B cell (primary cell): ENCODE measurements around the gene ZP1. TPM values are rescaled to one million over a fixed set of nuclear protein-coding genes. Genes with fewer than 3 reads are reported as not detected.

Source experiments
- ATAC-seq: fragments of 200-7000 bp; cut with Tn5 transposase; one replicate; pipeline ENCODE4 v1.10.0; 2021; ENCODE audit warnings: low read depth, mild to moderate bottlenecking, moderate number of reproducible peaks, moderate library complexity
- CTCF ChIA-PET: fragments of 350-600 bp; sonication (Branson Sonifier 250); formaldehyde crosslinking; loops from one replicate; lab custom pipeline; 2021; ENCODE audit warnings: antibody characterized with exemption, inconsistent platforms; lab: Charles Lee
- POLR2A ChIA-PET: fragments of 350-600 bp; sonication (Branson Sonifier 250); formaldehyde crosslinking; loops from one replicate; lab custom pipeline; 2021; ENCODE audit warnings: antibody characterized with exemption; lab: Charles Lee
- DNase-seq: peaks from one replicate; pipeline ENCODE4 v3.0.0; 2013
- H2AFZ ChIP-seq: 2 replicates; pipeline ENCODE4 v1.6.1; 2012; ENCODE audit warnings: mild to moderate bottlenecking, low read depth, low read length; ENCODE audit not compliant: insufficient read depth, poor library complexity, severe bottlenecking
- H3K27ac ChIP-seq, 2 donors: 1 replicate in 1 of 2; 2 replicates in 1 of 2; pipeline ENCODE4 v1.5.1; 2012 to 2013; ENCODE audit warnings: low read length in 2 of 2, mild to moderate bottlenecking in 2 of 2, moderate library complexity in 1 of 2
- H3K27me3 ChIP-seq, 4 experiments: fragments of 200-600 bp in 1 of 4; sonication (generic) in 1 of 4; replicated peaks in 1 of 4; 1 replicate in 2 of 4; 2 replicates in 2 of 4; pipeline versions ENCODE4 v1.6.1 to v1.7.0; 2013 to 2016; ENCODE audit warnings: low read length in 3 of 4, mild to moderate bottlenecking in 2 of 4, mixed read lengths in 1 of 4, moderate library complexity in 1 of 4; ENCODE audit not compliant: insufficient read depth in 4 of 4, control insufficient read depth in 3 of 4; ENCODE audit errors: control extremely low read depth in 1 of 4
- H3K36me3 ChIP-seq, 2 experiments: replicated peaks in 1 of 2; 1 replicate in 1 of 2; 2 replicates in 1 of 2; pipeline versions ENCODE4 v1.6.1 to v1.7.1; 2013; ENCODE audit warnings: low read length in 1 of 2; ENCODE audit not compliant: insufficient read depth in 2 of 2, control insufficient read depth in 1 of 2; ENCODE audit errors: control extremely low read depth in 1 of 2, extremely low read depth in 1 of 2
- H3K4me1 ChIP-seq, 2 donors: fragments of 200-600 bp in 1 of 2; sonication (generic) in 1 of 2; 1 replicate in 1 of 2; 2 replicates in 1 of 2; pipeline versions ENCODE4 v1.5.1 to v1.6.1; 2013 to 2017; ENCODE audit warnings: low read length in 2 of 2; ENCODE audit not compliant: control insufficient read depth in 2 of 2, insufficient read depth in 2 of 2
- H3K4me2 ChIP-seq: replicated peaks from 2 replicates; pipeline ENCODE3; 2012; ENCODE audit warnings: mild to moderate bottlenecking, low read depth, low read length; ENCODE audit not compliant: poor library complexity, severe bottlenecking
- H3K4me3 ChIP-seq, 5 experiments: fragments of 200-600 bp in 1 of 5; sonication (generic) in 1 of 5; 1 replicate in 3 of 5; 2 replicates in 2 of 5; pipeline versions ENCODE4 v1.5.1 to v1.7.0; 2011 to 2016; ENCODE audit warnings: low read length in 4 of 5, mild to moderate bottlenecking in 4 of 5, low read depth in 2 of 5, control low read depth in 1 of 5, moderate library complexity in 1 of 5; ENCODE audit not compliant: insufficient read depth in 1 of 5; ENCODE audit errors: control extremely low read depth in 1 of 5, extremely low read depth in 1 of 5
- H3K79me2 ChIP-seq: fragments of 200-600 bp; sonication (generic); one replicate; pipeline ENCODE4 v1.6.0; 2016; ENCODE audit warnings: low read length; ENCODE audit not compliant: control insufficient read depth, insufficient read depth
- H3K9ac ChIP-seq: fragments of 200-600 bp; sonication (generic); 2 replicates; pipeline ENCODE4 v1.6.1; 2017; ENCODE audit warnings: mild to moderate bottlenecking, low read length, moderate library complexity
- H3K9me3 ChIP-seq, 3 donors: one replicate each; pipeline versions ENCODE4 v1.6.1 to v1.7.1; 2013; ENCODE audit warnings: low read length in 2 of 3; ENCODE audit not compliant: control insufficient read depth in 2 of 3, insufficient read depth in 1 of 3; ENCODE audit errors: control extremely low read depth in 1 of 3
- H4K20me1 ChIP-seq: 2 replicates; pipeline ENCODE4 v1.6.0; 2012; ENCODE audit warnings: mild to moderate bottlenecking, low read length; ENCODE audit not compliant: insufficient read depth, control insufficient read depth, poor library complexity, severe bottlenecking
- H3K27ac Mint-ChIP-seq: one replicate; pipeline ENCODE4 v1.8.0; 2021; ENCODE audit warnings: mixed read lengths
- H3K27me3 Mint-ChIP-seq: one replicate; pipeline ENCODE4 v1.8.0; 2021; ENCODE audit warnings: mixed read lengths
- H3K4me1 Mint-ChIP-seq: one replicate; pipeline ENCODE4 v1.8.0; 2021; ENCODE audit warnings: mixed read lengths
- H3K4me3 Mint-ChIP-seq: one replicate; pipeline ENCODE4 v1.8.0; 2021; ENCODE audit warnings: mixed read lengths
- H3K9me3 Mint-ChIP-seq: one replicate; pipeline ENCODE4 v1.8.0; 2022; ENCODE audit warnings: mixed read lengths; ENCODE audit not compliant: insufficient read depth
- EZH2 ChIP-seq: IDR thresholded peaks from 2 replicates; pipeline ENCODE4 v1.6.1; 2012; ENCODE audit warnings: borderline replicate concordance, low read depth, mild to moderate bottlenecking, moderate library complexity, low read length; ENCODE audit not compliant: insufficient read depth, poor library complexity, severe bottlenecking
- WGBS: methylation state at CpG from one replicate; pipeline ENCODE4 v1.1.5; 2013; ENCODE audit warnings: missing lambda C conversion rate; ENCODE audit not compliant: insufficient coverage; 5-methylcytosine and 5-hydroxymethylcytosine counted together
- intact Hi-C: fragments of 100-400 bp; cut with micrococcal nuclease; formaldehyde crosslinking; loops from one replicate; pipeline ENCODE4 v1.10.0; 2022
- polyA plus RNA-seq: library from polyadenylated mRNA; depleted of rRNA; stranded (reverse); fragments of >200 nt; gene quantifications from 2 replicates; pipeline ENCODE4 v1.2.3, GENCODE V29; 2012
- total RNA-seq, 2 donors: library from RNA; stranded (reverse); fragments of 120-200 nt in 1 of 2; gene quantifications; 1 replicate in 1 of 2; 2 replicates in 1 of 2; pipeline versions ENCODE4 v1.2.3 to v1.2.4, GENCODE V29; 2013 to 2022
- TF ChIP-seq, protein P1 (sequence below): fragments of 200-600 bp; IDR thresholded peaks from one replicate; pipeline ENCODE4 v1.8.0; 2022; ENCODE audit warnings: antibody characterized with exemption, mild to moderate bottlenecking

The ZP1 gene
- total and polyA plus RNA-seq, 2 donors (not counting 1 experiment from before 2014, with no cell fraction given), result 0.06 TPM; not detected in 1

DNA sequence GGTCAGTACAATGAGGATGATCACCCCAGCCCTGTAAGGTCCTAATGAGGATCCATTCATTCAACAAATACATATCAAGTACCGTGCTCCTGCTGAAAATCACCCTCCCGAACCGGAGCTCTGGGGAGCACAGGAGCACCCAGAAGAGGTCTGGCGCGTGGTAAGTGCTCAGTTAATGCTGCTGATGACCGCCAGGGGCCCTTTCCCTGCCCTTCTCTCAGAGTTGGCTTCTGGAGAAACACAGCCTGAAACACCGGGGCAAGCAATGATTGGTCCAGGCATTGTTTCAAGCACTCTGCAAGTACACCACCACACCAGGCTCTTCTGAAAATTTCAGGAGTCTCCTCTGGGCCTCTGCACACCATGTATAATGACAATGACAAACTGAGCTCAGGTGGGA, 29.2 kb upstream of the ZP1 start:
- Histone ChIP-seq H3K79me2 (peaks cover 22% of the 10 kb centered on the region), H3K4me1 (peaks cover 13 to 17% of the 10 kb centered on the region in 2 donors), H3K9ac (no peak overlapping the region), H2AFZ (no peak overlapping the region), H3K27ac (no peak overlapping the region), H3K36me3 (no peaks in the 10 kb centered on the region), H3K27me3 (peaks cover 0 to 2% (median 0%) of the 10 kb centered on the region in 4 experiments), H4K20me1 (no peaks in the 10 kb centered on the region), H3K9me3 (no peaks in the 10 kb centered on the region), H3K4me2 (no peak overlapping the region), H3K4me3 (no peak overlapping the region)
- Mint-ChIP-seq H3K4me3 (no peak overlapping the region), H3K27me3 (no peaks in the 10 kb centered on the region), H3K27ac (no peak overlapping the region), H3K4me1 (peaks cover 28% of the 10 kb centered on the region), H3K9me3 (no peaks in the 10 kb centered on the region)
- ATAC-seq (no peak), DNase-seq (no peak)
- ChIA-PET POLR2A (no interaction called here), CTCF (interaction anchor here (0.6 to 1.7 kb wide), 4 partner anchors 18 to 350 kb away, joined by 3 read pairs; no protein-coding TSS in a partner anchor)
- whole genome bisulfite sequencing, result 88% methylated on average over 7 of the region's 7 CpGs
- intact Hi-C loops, result no loop called here
- TF ChIP-seq EZH2, result no peak
- TF ChIP-seq, protein P1, sequence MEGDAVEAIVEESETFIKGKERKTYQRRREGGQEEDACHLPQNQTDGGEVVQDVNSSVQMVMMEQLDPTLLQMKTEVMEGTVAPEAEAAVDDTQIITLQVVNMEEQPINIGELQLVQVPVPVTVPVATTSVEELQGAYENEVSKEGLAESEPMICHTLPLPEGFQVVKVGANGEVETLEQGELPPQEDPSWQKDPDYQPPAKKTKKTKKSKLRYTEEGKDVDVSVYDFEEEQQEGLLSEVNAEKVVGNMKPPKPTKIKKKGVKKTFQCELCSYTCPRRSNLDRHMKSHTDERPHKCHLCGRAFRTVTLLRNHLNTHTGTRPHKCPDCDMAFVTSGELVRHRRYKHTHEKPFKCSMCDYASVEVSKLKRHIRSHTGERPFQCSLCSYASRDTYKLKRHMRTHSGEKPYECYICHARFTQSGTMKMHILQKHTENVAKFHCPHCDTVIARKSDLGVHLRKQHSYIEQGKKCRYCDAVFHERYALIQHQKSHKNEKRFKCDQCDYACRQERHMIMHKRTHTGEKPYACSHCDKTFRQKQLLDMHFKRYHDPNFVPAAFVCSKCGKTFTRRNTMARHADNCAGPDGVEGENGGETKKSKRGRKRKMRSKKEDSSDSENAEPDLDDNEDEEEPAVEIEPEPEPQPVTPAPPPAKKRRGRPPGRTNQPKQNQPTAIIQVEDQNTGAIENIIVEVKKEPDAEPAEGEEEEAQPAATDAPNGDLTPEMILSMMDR, result no peak
